HCT116 (cell line): ENCODE data around the gene MAIP1.

Source experiments
- EZH2 ChIP-seq: fragments of 200-600 bp; sonication (generic); IDR thresholded peaks from 2 replicates; pipeline ENCODE4 v1.6.1; 2017; ENCODE audit warnings: antibody characterized with exemption, mixed run types
- POLR2AphosphoS5 ChIP-seq: IDR thresholded peaks from 2 replicates; pipeline ENCODE4 v1.6.1; 2011; ENCODE audit warnings: mild to moderate bottlenecking, low read depth, low read length, moderate library complexity
- RAD21 ChIP-seq: IDR thresholded peaks from 2 replicates; pipeline ENCODE4 v1.6.1; 2012; ENCODE audit warnings: low read depth, mild to moderate bottlenecking
- TF ChIP-seq, protein P1 (sequence below), 3 experiments: fragments of 200-600 bp in 1 of 3; sonication (generic) in 1 of 3; IDR thresholded peaks in 2 of 3; conservative IDR thresholded peaks in 1 of 3; 2 replicates each; pipeline ENCODE4 v1.5.1; 2012 to 2017; ENCODE audit warnings: low read depth in 2 of 3, low read length in 2 of 3, antibody characterized with exemption in 1 of 3, borderline replicate concordance in 1 of 3, control low read depth in 1 of 3, mild to moderate bottlenecking in 1 of 3, mixed read lengths in 1 of 3, mixed run types in 1 of 3, moderate library complexity in 1 of 3; ENCODE audit not compliant: insufficient read depth in 1 of 3

DNA sequence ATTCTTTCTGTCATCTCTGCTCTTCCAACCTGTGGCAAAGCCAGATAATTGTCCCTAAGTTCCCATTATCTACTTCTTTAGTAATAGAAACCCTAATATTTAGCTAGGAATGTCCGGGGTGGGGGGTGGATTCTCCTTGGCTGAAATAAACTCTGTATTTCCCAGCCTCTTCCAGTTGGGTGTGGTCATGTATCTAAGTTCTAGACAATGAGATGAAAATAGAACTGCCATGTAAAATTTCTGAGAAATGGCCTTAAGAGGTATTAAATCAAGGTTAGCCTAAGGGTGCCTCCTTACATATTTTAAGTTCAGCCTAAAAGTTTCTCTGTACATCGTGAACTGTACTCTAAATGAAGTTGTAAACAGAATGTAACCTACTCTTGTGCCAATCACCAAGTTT is 39.5 kb downstream of the MAIP1 start:
- TF ChIP-seq RAD21 (no peak), POLR2AphosphoS5 (no peak), EZH2 (no peak)
- TF ChIP-seq, protein P1, sequence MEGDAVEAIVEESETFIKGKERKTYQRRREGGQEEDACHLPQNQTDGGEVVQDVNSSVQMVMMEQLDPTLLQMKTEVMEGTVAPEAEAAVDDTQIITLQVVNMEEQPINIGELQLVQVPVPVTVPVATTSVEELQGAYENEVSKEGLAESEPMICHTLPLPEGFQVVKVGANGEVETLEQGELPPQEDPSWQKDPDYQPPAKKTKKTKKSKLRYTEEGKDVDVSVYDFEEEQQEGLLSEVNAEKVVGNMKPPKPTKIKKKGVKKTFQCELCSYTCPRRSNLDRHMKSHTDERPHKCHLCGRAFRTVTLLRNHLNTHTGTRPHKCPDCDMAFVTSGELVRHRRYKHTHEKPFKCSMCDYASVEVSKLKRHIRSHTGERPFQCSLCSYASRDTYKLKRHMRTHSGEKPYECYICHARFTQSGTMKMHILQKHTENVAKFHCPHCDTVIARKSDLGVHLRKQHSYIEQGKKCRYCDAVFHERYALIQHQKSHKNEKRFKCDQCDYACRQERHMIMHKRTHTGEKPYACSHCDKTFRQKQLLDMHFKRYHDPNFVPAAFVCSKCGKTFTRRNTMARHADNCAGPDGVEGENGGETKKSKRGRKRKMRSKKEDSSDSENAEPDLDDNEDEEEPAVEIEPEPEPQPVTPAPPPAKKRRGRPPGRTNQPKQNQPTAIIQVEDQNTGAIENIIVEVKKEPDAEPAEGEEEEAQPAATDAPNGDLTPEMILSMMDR (IDR thresholded peaks at IDR 0.05 in 2 of 3, conservative IDR thresholded peaks at IDR 0.05 in 1 of 3; ENCODE audit: borderline replicate concordance in 1 of 3, insufficient read depth in 1 of 3, low read depth in 2 of 3, low read length in 2 of 3): no peak
